Ishikawa (cell line): Measurements from ENCODE around the gene PXN.

Source experiments
- CEBPB ChIP-seq: IDR thresholded peaks from 2 replicates; pipeline ENCODE4 v1.6.1; 2012
- CREB1 ChIP-seq: IDR thresholded peaks from 2 replicates; pipeline ENCODE4 v1.6.1; 2012; ENCODE audit warnings: low read depth
- EGR1 ChIP-seq: IDR thresholded peaks from 2 replicates; pipeline ENCODE4 v1.6.1; 2012
- EP300 ChIP-seq: IDR thresholded peaks from 2 replicates; pipeline ENCODE4 v1.6.1; 2012; ENCODE audit warnings: borderline replicate concordance
- FOXM1 ChIP-seq: IDR thresholded peaks from 2 replicates; pipeline ENCODE4 v1.6.1; 2012; ENCODE audit warnings: low read depth, borderline replicate concordance
- NFIC ChIP-seq: IDR thresholded peaks from 2 replicates; pipeline ENCODE4 v1.6.1; 2012
- RAD21 ChIP-seq: IDR thresholded peaks from 2 replicates; pipeline ENCODE4 v1.6.1; 2012; ENCODE audit warnings: low read depth
- TAF1 ChIP-seq: IDR thresholded peaks from 2 replicates; pipeline ENCODE4 v1.6.1; 2012; ENCODE audit warnings: low read depth, mild to moderate bottlenecking
- TCF12 ChIP-seq: IDR thresholded peaks from 2 replicates; pipeline ENCODE4 v1.6.1; 2012; ENCODE audit warnings: low read depth
- TEAD4 ChIP-seq: IDR thresholded peaks from 2 replicates; pipeline ENCODE4 v1.6.1; 2012
- USF1 ChIP-seq: IDR thresholded peaks from 2 replicates; pipeline ENCODE4 v1.6.1; 2012
- YY1 ChIP-seq: IDR thresholded peaks from 2 replicates; pipeline ENCODE4 v1.6.1; 2012; ENCODE audit warnings: low read depth
- ZBTB7A ChIP-seq: IDR thresholded peaks from 2 replicates; pipeline ENCODE4 v1.6.1; 2012; ENCODE audit warnings: low read depth
- TF ChIP-seq, protein P1 (sequence below): IDR thresholded peaks from 2 replicates; pipeline ENCODE4 v1.6.1; 2012; ENCODE audit warnings: low read depth, mild to moderate bottlenecking
- TF ChIP-seq, protein P2 (sequence below): IDR thresholded peaks from 2 replicates; pipeline ENCODE4 v1.6.1; 2012

The PXN gene

DNA sequence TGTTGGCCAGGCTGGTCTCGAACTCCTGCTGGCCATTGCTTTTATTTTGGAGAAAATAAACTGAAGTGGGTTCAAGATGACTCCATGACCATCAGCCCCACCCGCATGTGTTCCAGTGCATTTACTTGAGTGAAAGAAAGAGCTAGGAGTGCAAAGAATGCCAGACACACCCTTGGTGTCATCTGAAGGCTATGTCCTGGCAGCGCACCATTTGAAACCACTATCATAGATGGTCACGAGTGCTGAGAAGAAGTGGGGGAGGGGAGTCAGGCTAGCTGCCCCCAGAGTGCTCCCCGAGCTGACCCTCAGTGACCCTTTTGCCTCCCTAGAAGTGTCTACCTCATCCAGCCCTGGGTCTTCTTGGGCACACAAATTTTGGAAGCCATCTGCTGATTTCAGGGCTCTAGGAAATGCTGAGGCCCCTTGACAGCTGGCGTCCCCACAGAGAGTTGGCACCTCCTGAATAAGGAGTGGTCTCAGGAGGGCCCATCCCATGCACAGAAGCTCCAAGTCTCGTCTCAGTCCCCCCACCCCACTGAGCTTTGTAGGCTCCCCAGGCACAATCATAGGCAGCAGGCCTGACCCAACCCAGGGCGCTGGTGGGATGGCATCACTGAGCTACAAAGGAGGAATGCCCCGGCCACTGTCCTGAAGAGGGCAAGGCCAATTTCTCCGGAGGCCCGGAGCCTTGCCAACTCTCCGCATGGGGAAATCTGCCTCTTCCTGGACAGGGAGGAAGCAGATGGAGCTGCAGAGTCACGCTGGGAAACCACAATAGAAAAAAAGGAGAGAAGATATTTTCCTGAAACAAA lies 28.0 kb downstream of the PXN start:
- TF ChIP-seq CEBPB: no peak
- TF ChIP-seq TEAD4: 0 out of 2 replicates have a peak, but pooled peaks have one; percentile 15

DNA sequence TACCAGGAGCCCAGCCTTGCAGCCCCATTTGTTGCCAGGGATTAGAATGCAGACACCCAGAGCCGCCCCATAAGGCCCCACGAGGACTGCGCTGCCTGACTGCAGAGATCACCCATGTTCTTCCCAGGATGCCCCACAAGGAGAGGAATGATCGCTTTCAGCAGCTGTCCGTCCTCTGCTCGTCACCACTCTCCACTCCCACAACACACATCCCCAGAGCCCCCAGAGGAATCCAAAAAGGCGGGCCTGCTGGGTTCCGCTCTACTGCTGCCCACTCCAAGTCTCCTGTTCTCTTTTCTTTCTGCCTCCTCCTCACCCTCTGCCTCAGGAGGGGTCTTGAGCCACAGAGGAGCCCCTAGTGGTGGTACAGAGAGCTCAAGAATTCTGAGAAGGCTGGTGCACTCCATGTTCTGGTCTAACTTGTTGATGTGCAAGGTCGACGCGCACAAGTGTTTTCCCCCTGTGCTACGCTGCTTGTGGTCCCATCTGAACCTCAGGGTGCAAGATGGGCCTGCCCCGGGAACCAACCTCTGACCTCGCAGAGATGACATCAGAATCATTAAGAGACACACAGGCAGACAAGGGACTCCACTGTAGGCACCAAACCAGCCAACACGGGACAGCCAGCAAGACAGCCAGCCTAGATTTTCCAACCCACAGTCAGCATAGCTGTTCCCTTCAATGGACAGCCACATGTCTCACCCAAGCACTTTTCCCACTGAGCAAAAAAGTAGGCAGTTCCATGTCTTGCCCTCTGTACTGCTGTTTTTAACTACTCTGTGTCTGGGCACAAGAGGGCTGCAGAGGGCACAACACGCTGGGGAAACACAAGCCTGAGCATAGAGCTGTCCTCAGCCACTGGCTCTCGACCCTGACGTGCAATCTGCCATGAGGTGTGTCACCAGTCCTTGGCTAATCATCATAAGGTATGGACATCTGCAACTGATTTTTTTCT lies 29.9 kb downstream of the PXN start:
- no peak for TF ChIP-seq CEBPB
- TF ChIP-seq, protein P1, sequence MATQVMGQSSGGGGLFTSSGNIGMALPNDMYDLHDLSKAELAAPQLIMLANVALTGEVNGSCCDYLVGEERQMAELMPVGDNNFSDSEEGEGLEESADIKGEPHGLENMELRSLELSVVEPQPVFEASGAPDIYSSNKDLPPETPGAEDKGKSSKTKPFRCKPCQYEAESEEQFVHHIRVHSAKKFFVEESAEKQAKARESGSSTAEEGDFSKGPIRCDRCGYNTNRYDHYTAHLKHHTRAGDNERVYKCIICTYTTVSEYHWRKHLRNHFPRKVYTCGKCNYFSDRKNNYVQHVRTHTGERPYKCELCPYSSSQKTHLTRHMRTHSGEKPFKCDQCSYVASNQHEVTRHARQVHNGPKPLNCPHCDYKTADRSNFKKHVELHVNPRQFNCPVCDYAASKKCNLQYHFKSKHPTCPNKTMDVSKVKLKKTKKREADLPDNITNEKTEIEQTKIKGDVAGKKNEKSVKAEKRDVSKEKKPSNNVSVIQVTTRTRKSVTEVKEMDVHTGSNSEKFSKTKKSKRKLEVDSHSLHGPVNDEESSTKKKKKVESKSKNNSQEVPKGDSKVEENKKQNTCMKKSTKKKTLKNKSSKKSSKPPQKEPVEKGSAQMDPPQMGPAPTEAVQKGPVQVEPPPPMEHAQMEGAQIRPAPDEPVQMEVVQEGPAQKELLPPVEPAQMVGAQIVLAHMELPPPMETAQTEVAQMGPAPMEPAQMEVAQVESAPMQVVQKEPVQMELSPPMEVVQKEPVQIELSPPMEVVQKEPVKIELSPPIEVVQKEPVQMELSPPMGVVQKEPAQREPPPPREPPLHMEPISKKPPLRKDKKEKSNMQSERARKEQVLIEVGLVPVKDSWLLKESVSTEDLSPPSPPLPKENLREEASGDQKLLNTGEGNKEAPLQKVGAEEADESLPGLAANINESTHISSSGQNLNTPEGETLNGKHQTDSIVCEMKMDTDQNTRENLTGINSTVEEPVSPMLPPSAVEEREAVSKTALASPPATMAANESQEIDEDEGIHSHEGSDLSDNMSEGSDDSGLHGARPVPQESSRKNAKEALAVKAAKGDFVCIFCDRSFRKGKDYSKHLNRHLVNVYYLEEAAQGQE: no peak

DNA sequence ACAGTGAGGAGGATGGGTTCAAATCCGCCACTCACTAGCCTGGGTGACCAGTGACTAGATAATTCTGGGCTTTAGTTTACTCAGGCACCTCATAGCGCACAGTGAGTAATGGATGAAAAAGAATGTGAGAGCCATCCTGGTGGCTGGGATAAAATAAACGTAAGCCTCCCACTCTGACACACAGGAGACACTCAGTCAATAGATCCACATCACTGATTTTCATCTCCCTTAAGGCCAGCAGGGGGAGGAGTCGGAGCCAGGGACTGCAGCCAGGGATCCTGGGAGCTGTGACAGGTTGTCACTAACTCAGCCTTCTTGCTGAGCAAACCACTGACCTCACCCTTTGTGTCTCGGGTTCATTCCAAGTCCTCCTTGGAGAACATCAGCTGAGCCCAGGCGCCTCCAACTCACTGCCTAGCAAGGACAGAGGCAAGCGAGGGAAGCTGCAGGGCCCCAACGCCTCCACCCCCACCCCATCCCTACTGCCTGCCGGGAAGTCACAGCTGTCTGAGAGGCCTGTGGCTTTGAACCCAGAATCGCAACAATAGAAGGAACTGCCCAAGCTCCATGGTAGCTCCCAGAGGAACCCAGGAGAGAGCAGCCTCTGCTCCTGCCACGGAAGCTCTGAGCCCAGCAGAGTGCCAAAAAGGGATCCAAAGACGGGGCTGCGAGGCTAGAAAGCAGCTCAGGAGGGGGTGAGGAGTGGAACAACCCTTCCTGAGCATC lies 30.7 kb downstream of the PXN start:
- no peak for TF ChIP-seq FOXM1
- no peak for TF ChIP-seq USF1
- TF ChIP-seq CREB1: no peak
- TF ChIP-seq, protein P1: no peak
- TF ChIP-seq, protein P2, sequence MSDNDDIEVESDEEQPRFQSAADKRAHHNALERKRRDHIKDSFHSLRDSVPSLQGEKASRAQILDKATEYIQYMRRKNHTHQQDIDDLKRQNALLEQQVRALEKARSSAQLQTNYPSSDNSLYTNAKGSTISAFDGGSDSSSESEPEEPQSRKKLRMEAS: peak; percentile 67
- TF ChIP-seq TEAD4: peak; percentile 48; the same call in 1 of the 2 replicates
- peak; percentile 66 for TF ChIP-seq EP300
- no peak for TF ChIP-seq TAF1
- TF ChIP-seq ZBTB7A: no peak
- no peak for TF ChIP-seq CEBPB
- no peak for TF ChIP-seq TCF12
- TF ChIP-seq YY1: 0 out of 2 replicates have a peak, but pooled peaks have one; percentile 32
- TF ChIP-seq NFIC: peak; percentile 79
- peak; percentile 50 for TF ChIP-seq RAD21
- no peak for TF ChIP-seq EGR1

- TF ChIP-seq, protein P2: peak; percentile 43
- TF ChIP-seq CEBPB (no peak), TCF12 (peak; percentile 63; the same call in 1 of the 2 replicates), EP300 (peak; percentile 73), ZBTB7A (no peak; the same call in 1 of the 2 replicates), RAD21 (no peak; the same call in 1 of the 2 replicates), TAF1 (peak; percentile 12; the same call in 1 of the 2 replicates), FOXM1 (peak; percentile 55; the same call in 1 of the 2 replicates), TEAD4 (peak; percentile 60), NFIC (peak; percentile 54), CREB1 (no peak), YY1 (peak; percentile 60; the same call in 1 of the 2 replicates), USF1 (no peak), EGR1 (no peak)
- TF ChIP-seq, protein P1: no peak
These were observed 34.1 kb downstream of the PXN start for GRCh38 chr12:120231316-120232011.
